Endodermal cell (in vitro differentiated cells): Measurements from ENCODE around the gene GPSM1. TPM values are rescaled to one million over a fixed set of nuclear protein-coding genes. Genes with fewer than 3 reads are reported as not detected.

Experiments
- DNase-seq: peaks from one replicate; pipeline ENCODE4 v3.0.0-alpha.2; 2017
- H3K27ac ChIP-seq: 2 replicates; pipeline ENCODE4 v1.5.1; 2013; ENCODE audit warnings: mild to moderate bottlenecking, low read depth, low read length, moderate library complexity
- H3K27me3 ChIP-seq: 2 replicates; pipeline ENCODE4 v1.6.1; 2013; ENCODE audit warnings: mild to moderate bottlenecking, low read length, moderate library complexity; ENCODE audit not compliant: insufficient read depth, control insufficient read depth, poor library complexity, severe bottlenecking
- H3K36me3 ChIP-seq: 2 replicates; pipeline ENCODE4 v1.7.0; 2013; ENCODE audit warnings: mild to moderate bottlenecking, low read length, moderate library complexity; ENCODE audit not compliant: control insufficient read depth, insufficient read depth
- H3K4me1 ChIP-seq: one replicate; pipeline ENCODE4 v1.7.0; 2013; ENCODE audit warnings: low read length; ENCODE audit not compliant: control insufficient read depth, insufficient read depth
- H3K4me3 ChIP-seq: 2 replicates; pipeline ENCODE4 v1.5.1; 2013; ENCODE audit warnings: mild to moderate bottlenecking, low read length, moderate library complexity
- H3K9ac ChIP-seq: 2 replicates; pipeline ENCODE4 v1.6.1; 2013; ENCODE audit warnings: mild to moderate bottlenecking, low read length, moderate library complexity; ENCODE audit not compliant: poor library complexity, severe bottlenecking; ENCODE audit errors: extremely low read depth
- H3K9me3 ChIP-seq: 2 replicates; pipeline ENCODE4 v1.6.1; 2013; ENCODE audit warnings: mild to moderate bottlenecking, low read length, moderate library complexity; ENCODE audit not compliant: control insufficient read depth
- H3K27ac Mint-ChIP-seq: 2 replicates; pipeline ENCODE4 v1.8.0; 2020; ENCODE audit warnings: mixed read lengths
- H3K27me3 Mint-ChIP-seq: 2 replicates; pipeline ENCODE4 v1.8.0; 2021; ENCODE audit warnings: mild to moderate bottlenecking, mixed read lengths; ENCODE audit not compliant: insufficient read depth
- H3K36me3 Mint-ChIP-seq: 2 replicates; pipeline ENCODE4 v1.8.0; 2020; ENCODE audit warnings: low read depth, mixed read lengths
- H3K4me1 Mint-ChIP-seq: 2 replicates; pipeline ENCODE4 v1.8.0; 2020; ENCODE audit warnings: mixed read lengths
- H3K4me3 Mint-ChIP-seq: 2 replicates; pipeline ENCODE4 v1.8.0; 2020; ENCODE audit warnings: mild to moderate bottlenecking, moderate library complexity, mixed read lengths
- H3K9me3 Mint-ChIP-seq: 2 replicates; pipeline ENCODE4 v1.8.0; 2020; ENCODE audit warnings: mild to moderate bottlenecking, mixed read lengths
- WGBS, 2 experiments: methylation state at CpG; one replicate each; pipeline versions ENCODE4 v1.1.5 to v1.1.7; 2013; ENCODE audit warnings: missing lambda C conversion rate in 2 of 2, mixed read lengths in 1 of 2; ENCODE audit not compliant: insufficient coverage in 1 of 2, insufficient read length in 1 of 2; 5-methylcytosine and 5-hydroxymethylcytosine counted together
- total RNA-seq, 2 donors: library from RNA; stranded (reverse); fragmentation: NEBNext Ultra II Directional in 1 of 2; extraction: Animal tissue kit (Norgen Biotek cat#: 25700) in 1 of 2; gene quantifications; 2 replicates in 1 of 2; 3 replicates in 1 of 2; pipeline ENCODE4 v1.2.1, GENCODE V29; 2021
- TF ChIP-seq, protein P1 (sequence below): fragments of 200-600 bp; sonication (generic); conservative IDR thresholded peaks from 2 replicates; pipeline ENCODE4 v1.5.0; 2021; ENCODE audit warnings: antibody characterized with exemption, mild to moderate bottlenecking

Gene GPSM1
- total RNA-seq, 2 donors from 2014 or later = 37.2 to 38.6 TPM

DNA sequence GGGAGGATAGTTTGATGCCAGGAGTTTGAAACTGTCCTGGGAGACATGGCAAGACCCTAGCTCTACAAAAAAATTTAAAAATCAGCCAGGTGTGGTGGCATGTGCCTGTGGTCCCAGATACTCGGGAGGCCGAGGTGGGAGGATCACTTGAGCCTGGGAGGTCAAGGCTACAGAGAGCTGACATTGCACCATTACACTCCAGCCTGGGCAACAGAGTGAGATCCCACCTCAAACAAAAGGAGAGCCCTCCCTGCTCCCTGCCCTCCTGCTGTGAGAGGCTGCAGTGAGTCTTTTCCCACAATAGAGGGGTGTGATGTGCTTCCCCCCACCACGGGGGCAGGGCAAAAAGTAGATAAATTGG lies 13.3 kb upstream of the GPSM1 start:
- peaks cover 11% of the 10 kb centered on the region for H3K9me3 ChIP-seq
- no peak overlapping the region for H3K4me3 ChIP-seq
- no peaks in the 10 kb centered on the region for H3K27me3 ChIP-seq
- Mint-ChIP-seq H3K9me3 (peaks cover 25% of the 10 kb centered on the region), H3K27ac (no peak overlapping the region), H3K27me3 (no peaks in the 10 kb centered on the region), H3K4me3 (no peak overlapping the region), H3K36me3 (no peaks in the 10 kb centered on the region), H3K4me1 (no peaks in the 10 kb centered on the region)
- H3K4me1 ChIP-seq = no peaks in the 10 kb centered on the region
- H3K27ac ChIP-seq = no peak overlapping the region
- DNase-seq = no peak
- H3K36me3 ChIP-seq = no peaks in the 10 kb centered on the region
- WGBS, 2 experiments = 86 to 93% methylated on average over 3 of the region's 3 CpGs
- no peak overlapping the region for H3K9ac ChIP-seq
- TF ChIP-seq, protein P1, sequence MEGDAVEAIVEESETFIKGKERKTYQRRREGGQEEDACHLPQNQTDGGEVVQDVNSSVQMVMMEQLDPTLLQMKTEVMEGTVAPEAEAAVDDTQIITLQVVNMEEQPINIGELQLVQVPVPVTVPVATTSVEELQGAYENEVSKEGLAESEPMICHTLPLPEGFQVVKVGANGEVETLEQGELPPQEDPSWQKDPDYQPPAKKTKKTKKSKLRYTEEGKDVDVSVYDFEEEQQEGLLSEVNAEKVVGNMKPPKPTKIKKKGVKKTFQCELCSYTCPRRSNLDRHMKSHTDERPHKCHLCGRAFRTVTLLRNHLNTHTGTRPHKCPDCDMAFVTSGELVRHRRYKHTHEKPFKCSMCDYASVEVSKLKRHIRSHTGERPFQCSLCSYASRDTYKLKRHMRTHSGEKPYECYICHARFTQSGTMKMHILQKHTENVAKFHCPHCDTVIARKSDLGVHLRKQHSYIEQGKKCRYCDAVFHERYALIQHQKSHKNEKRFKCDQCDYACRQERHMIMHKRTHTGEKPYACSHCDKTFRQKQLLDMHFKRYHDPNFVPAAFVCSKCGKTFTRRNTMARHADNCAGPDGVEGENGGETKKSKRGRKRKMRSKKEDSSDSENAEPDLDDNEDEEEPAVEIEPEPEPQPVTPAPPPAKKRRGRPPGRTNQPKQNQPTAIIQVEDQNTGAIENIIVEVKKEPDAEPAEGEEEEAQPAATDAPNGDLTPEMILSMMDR = no peak

DNA sequence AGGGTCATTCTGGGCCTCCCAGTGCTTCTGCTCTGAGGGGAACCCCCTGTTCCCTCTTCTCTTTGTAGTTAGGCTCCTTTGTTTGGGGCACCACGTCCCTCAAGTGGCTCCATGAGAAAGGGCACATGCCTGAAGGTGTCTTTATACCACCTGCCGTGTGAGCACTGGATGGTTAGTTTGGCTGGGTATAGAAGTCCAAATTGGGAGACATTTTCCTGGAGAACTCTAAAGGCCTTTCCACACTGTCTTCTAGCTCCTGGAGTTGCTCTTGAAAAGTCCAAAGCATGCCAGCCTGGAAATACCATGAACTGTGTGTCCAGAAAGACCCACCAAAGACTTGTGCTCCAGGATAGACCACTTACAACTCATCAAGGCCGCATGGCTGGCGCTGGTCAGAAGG lies 12.4 kb upstream of the GPSM1 start:
- Histone ChIP-seq H3K27me3 (no peaks in the 10 kb centered on the region), H3K9me3 (peaks cover 11% of the 10 kb centered on the region), H3K4me1 (no peaks in the 10 kb centered on the region), H3K4me3 (no peak overlapping the region), H3K9ac (no peak overlapping the region), H3K36me3 (no peaks in the 10 kb centered on the region), H3K27ac (no peak overlapping the region)
- Mint-ChIP-seq H3K27me3 (no peaks in the 10 kb centered on the region), H3K27ac (no peak overlapping the region), H3K36me3 (no peaks in the 10 kb centered on the region), H3K9me3 (peaks cover 25% of the 10 kb centered on the region), H3K4me3 (no peak overlapping the region), H3K4me1 (no peaks in the 10 kb centered on the region)
- TF ChIP-seq, protein P1 = no peak
- 77 to 88% methylated on average over 3 to 4 of the region's 4 CpGs for WGBS, 2 experiments
- no peak for DNase-seq

DNA sequence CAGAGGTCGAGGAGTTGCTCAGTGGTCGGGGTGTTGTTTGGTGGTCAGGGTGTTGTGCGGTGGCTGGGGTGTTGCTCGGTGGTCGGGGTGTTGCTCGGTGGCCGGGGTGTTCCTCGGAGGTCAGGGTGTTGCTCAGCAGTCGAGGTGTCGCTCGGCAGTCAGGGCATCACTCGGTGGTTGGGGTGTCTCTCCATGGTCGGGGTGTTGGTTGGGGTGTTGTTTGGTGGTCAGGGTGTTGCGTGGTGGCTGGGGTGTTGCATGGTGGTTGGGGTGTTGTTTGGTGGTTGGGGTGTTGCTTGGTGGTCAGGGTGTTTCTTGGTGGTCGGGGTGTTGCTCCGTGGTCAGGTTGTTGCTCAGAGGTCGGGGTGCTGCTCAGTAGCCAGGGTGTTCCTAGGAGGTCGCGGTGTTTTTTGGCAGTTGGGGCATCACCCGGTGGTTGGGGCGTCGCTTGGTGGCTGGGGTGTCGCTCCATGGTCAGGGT lies 11.0 kb upstream of the GPSM1 start:
- no peak for DNase-seq
- no peaks in the 10 kb centered on the region for H3K36me3 ChIP-seq
- H3K4me3 Mint-ChIP-seq = no peak overlapping the region
- peaks cover 11% of the 10 kb centered on the region for H3K9me3 ChIP-seq
- no peak overlapping the region for H3K4me3 ChIP-seq
- H3K27ac Mint-ChIP-seq = no peak overlapping the region
- no peaks in the 10 kb centered on the region for H3K36me3 Mint-ChIP-seq
- no peaks in the 10 kb centered on the region for H3K4me1 Mint-ChIP-seq
- H3K9me3 Mint-ChIP-seq = peaks cover 25% of the 10 kb centered on the region
- H3K9ac ChIP-seq = no peak overlapping the region
- no peak overlapping the region for H3K27ac ChIP-seq
- 93 to 100% methylated on average over 3 to 23 of the region's 23 CpGs for WGBS, 2 experiments
- no peaks in the 10 kb centered on the region for H3K27me3 Mint-ChIP-seq
- no peaks in the 10 kb centered on the region for H3K4me1 ChIP-seq
- H3K27me3 ChIP-seq = no peaks in the 10 kb centered on the region
- TF ChIP-seq, protein P1 = no peak
